COLO668 (cell line): ENCODE data around the gene JUNB.
A peak's percentile ranks its signal among the peaks of the same experiment; 100 is the strongest.

Source experiments
- DNase-seq: peaks from one replicate; lab custom pipeline; 2025; ENCODE audit not compliant: unreplicated experiment; lab: John Stamatoyannopoulos, UW

The JUNB gene

GRCh38 chr19:12840091-12841079, 49.1 kb downstream of the JUNB start:
- peak; percentile 62 for DNase-seq

GRCh38 chr19:12841094-12841493, 49.8 kb downstream of the JUNB start:
- DNase-seq: no peak

- no peak for DNase-seq
Observed at GRCh38 chr19:12842511-12842910, 51.2 kb downstream of the JUNB start.
